ENCODE measurements around the gene SRP68.

Gene SRP68

GRCh38 chr17:76014100-76014924, 58.0 kb downstream of the SRP68 start:
- Histone ChIP-seq H3K4me3 (replicated peaks; ENCODE audit: insufficient read depth, low read length) (no peak overlapping the region), H3K27ac (replicated peaks) (no peak overlapping the region)
- peak; percentile 50 to 69 for DNase-seq (ENCODE audit: low read depth in 1 of 2, low spot score in 1 of 2)

GRCh38 chr17:76013377-76013932, 58.9 kb downstream of the SRP68 start:
- TF ChIP-seq GABPA (IDR thresholded peaks at IDR 0.05; ENCODE audit: low read depth) (no peak), CTCF (IDR thresholded peaks at IDR 0.05; ENCODE audit: insufficient read depth, low read length) (no peak), POLR2AphosphoS5 (IDR thresholded peaks at IDR 0.05; ENCODE audit: low read depth) (no peak), REST (IDR thresholded peaks at IDR 0.05; ENCODE audit: insufficient replicate concordance, low read depth) (no peak), SPI1 (IDR thresholded peaks at IDR 0.05; ENCODE audit: borderline replicate concordance, low read depth) (no peak)
- H3K27me3 ChIP-seq (ENCODE audit: insufficient read depth, poor library complexity, severe bottlenecking): no peaks in the 10 kb centered on the region
- no peak for DNase-seq (ENCODE audit: low read depth in 1 of 2, low spot score in 1 of 2)
- H3K27ac ChIP-seq (replicated peaks): no peak overlapping the region
- no peak overlapping the region for H3K4me3 ChIP-seq (replicated peaks; ENCODE audit: insufficient read depth, low read length)

More at GRCh38 chr17:76014100-76014924, 58.0 kb downstream of the SRP68 start:
- no peaks in the 10 kb centered on the region for H3K27me3 ChIP-seq (ENCODE audit: insufficient read depth, poor library complexity, severe bottlenecking)
- no peak for TF ChIP-seq POLR2AphosphoS5 (IDR thresholded peaks at IDR 0.05; ENCODE audit: low read depth)
- TF ChIP-seq REST (IDR thresholded peaks at IDR 0.05; ENCODE audit: insufficient replicate concordance, low read depth): no peak
- peak; percentile 97 for TF ChIP-seq CTCF (IDR thresholded peaks at IDR 0.05; ENCODE audit: insufficient read depth, low read length)
- no peak for TF ChIP-seq SPI1 (IDR thresholded peaks at IDR 0.05; ENCODE audit: borderline replicate concordance, low read depth)
- no peak for TF ChIP-seq GABPA (IDR thresholded peaks at IDR 0.05; ENCODE audit: low read depth)

- Histone ChIP-seq H3K4me3 (replicated peaks; ENCODE audit: insufficient read depth, low read length) (no peak overlapping the region), H3K27me3 (ENCODE audit: insufficient read depth, poor library complexity, severe bottlenecking) (no peaks in the 10 kb centered on the region), H3K27ac (replicated peaks) (no peak overlapping the region)
- no peak for TF ChIP-seq POLR2AphosphoS5 (IDR thresholded peaks at IDR 0.05; ENCODE audit: low read depth)
- no peak for TF ChIP-seq GABPA (IDR thresholded peaks at IDR 0.05; ENCODE audit: low read depth)
- TF ChIP-seq CTCF (IDR thresholded peaks at IDR 0.05; ENCODE audit: insufficient read depth, low read length): no peak
- no peak for TF ChIP-seq REST (IDR thresholded peaks at IDR 0.05; ENCODE audit: insufficient replicate concordance, low read depth)
- no peak for TF ChIP-seq SPI1 (IDR thresholded peaks at IDR 0.05; ENCODE audit: borderline replicate concordance, low read depth)
- DNase-seq (ENCODE audit: low read depth in 1 of 2, low spot score in 1 of 2): no peak
These were observed 60.4 kb downstream of the SRP68 start for GRCh38 chr17:76011951-76012350.
